Measurements from ENCODE around the gene ULK4.

The ULK4 gene

GRCh38 chr3:41318520-41318919 lies 643.4 kb downstream of the ULK4 start:
- no peak overlapping the region for H3K9ac ChIP-seq (ENCODE audit: low read depth, low read length)

GRCh38 chr3:41317718-41318117 lies 644.2 kb downstream of the ULK4 start:
- H3K9me3 ChIP-seq (ENCODE audit: control insufficient read depth, insufficient read depth, low read length) = no peaks in the 10 kb centered on the region
- no peaks in the 10 kb centered on the region; the same call in 1 of the 2 replicates for H3K36me3 ChIP-seq (ENCODE audit: insufficient read depth, low read length)
- H3K4me1 ChIP-seq (ENCODE audit: insufficient read depth, low read length) = peaks cover 16% of the 10 kb centered on the region
- H3K9ac ChIP-seq (ENCODE audit: low read depth, low read length) = no peak overlapping the region

More at GRCh38 chr3:41318520-41318919, 643.4 kb downstream of the ULK4 start:
- H3K4me1 ChIP-seq (ENCODE audit: insufficient read depth, low read length) = peaks cover 17% of the 10 kb centered on the region
- no peaks in the 10 kb centered on the region for H3K9me3 ChIP-seq (ENCODE audit: control insufficient read depth, insufficient read depth, low read length)
- H3K36me3 ChIP-seq (ENCODE audit: insufficient read depth, low read length) = no peaks in the 10 kb centered on the region; the same call in 1 of the 2 replicates

GRCh38 chr3:41317298-41317697 lies 644.6 kb downstream of the ULK4 start:
- H3K9ac ChIP-seq (ENCODE audit: low read depth, low read length) = no peak overlapping the region
- H3K36me3 ChIP-seq (ENCODE audit: insufficient read depth, low read length) = no peaks in the 10 kb centered on the region; the same call in 1 of the 2 replicates
- peaks cover 16% of the 10 kb centered on the region for H3K4me1 ChIP-seq (ENCODE audit: insufficient read depth, low read length)
- no peaks in the 10 kb centered on the region for H3K9me3 ChIP-seq (ENCODE audit: control insufficient read depth, insufficient read depth, low read length)

GRCh38 chr3:41315126-41315525 lies 646.8 kb downstream of the ULK4 start:
- H3K36me3 ChIP-seq (ENCODE audit: insufficient read depth, low read length) = no peaks in the 10 kb centered on the region
- H3K9ac ChIP-seq (ENCODE audit: low read depth, low read length) = no peak overlapping the region
- peaks cover 6% of the 10 kb centered on the region; the same call in 1 of the 2 replicates for H3K4me1 ChIP-seq (ENCODE audit: insufficient read depth, low read length)
- no peaks in the 10 kb centered on the region for H3K9me3 ChIP-seq (ENCODE audit: control insufficient read depth, insufficient read depth, low read length)

- no peaks in the 10 kb centered on the region for H3K4me1 ChIP-seq (ENCODE audit: insufficient read depth, low read length)
- H3K9me3 ChIP-seq (ENCODE audit: control insufficient read depth, insufficient read depth, low read length) = no peaks in the 10 kb centered on the region
- no peaks in the 10 kb centered on the region for H3K36me3 ChIP-seq (ENCODE audit: insufficient read depth, low read length)
- H3K9ac ChIP-seq (ENCODE audit: low read depth, low read length) = no peak overlapping the region
These were observed 653.8 kb downstream of the ULK4 start for GRCh38 chr3:41308119-41308518.

- Histone ChIP-seq H3K9ac (ENCODE audit: low read depth, low read length) (no peak overlapping the region), H3K36me3 (ENCODE audit: insufficient read depth, low read length) (no peaks in the 10 kb centered on the region), H3K4me1 (ENCODE audit: insufficient read depth, low read length) (no peaks in the 10 kb centered on the region), H3K9me3 (ENCODE audit: control insufficient read depth, insufficient read depth, low read length) (no peaks in the 10 kb centered on the region)
These were observed 654.8 kb downstream of the ULK4 start for GRCh38 chr3:41307065-41307464.

- Histone ChIP-seq H3K9me3 (ENCODE audit: control insufficient read depth, insufficient read depth, low read length) (no peaks in the 10 kb centered on the region), H3K36me3 (ENCODE audit: insufficient read depth, low read length) (no peaks in the 10 kb centered on the region), H3K4me1 (ENCODE audit: insufficient read depth, low read length) (no peaks in the 10 kb centered on the region), H3K9ac (ENCODE audit: low read depth, low read length) (no peak overlapping the region)
These were observed 657.3 kb downstream of the ULK4 start for GRCh38 chr3:41304593-41304992.

GRCh38 chr3:41302295-41302694 lies 659.6 kb downstream of the ULK4 start:
- Histone ChIP-seq H3K9ac (ENCODE audit: low read depth, low read length) (no peak overlapping the region), H3K4me1 (ENCODE audit: insufficient read depth, low read length) (no peaks in the 10 kb centered on the region), H3K36me3 (ENCODE audit: insufficient read depth, low read length) (no peaks in the 10 kb centered on the region), H3K9me3 (ENCODE audit: control insufficient read depth, insufficient read depth, low read length) (no peaks in the 10 kb centered on the region)

GRCh38 chr3:41301548-41301947 lies 660.4 kb downstream of the ULK4 start:
- Histone ChIP-seq H3K9me3 (ENCODE audit: control insufficient read depth, insufficient read depth, low read length) (no peaks in the 10 kb centered on the region), H3K9ac (ENCODE audit: low read depth, low read length) (no peak overlapping the region), H3K4me1 (ENCODE audit: insufficient read depth, low read length) (no peaks in the 10 kb centered on the region), H3K36me3 (ENCODE audit: insufficient read depth, low read length) (no peaks in the 10 kb centered on the region)

GRCh38 chr3:41299036-41299435 lies 662.9 kb downstream of the ULK4 start:
- H3K36me3 ChIP-seq (ENCODE audit: insufficient read depth, low read length) = no peaks in the 10 kb centered on the region
- H3K9me3 ChIP-seq (ENCODE audit: control insufficient read depth, insufficient read depth, low read length) = no peaks in the 10 kb centered on the region
- H3K4me1 ChIP-seq (ENCODE audit: insufficient read depth, low read length) = no peaks in the 10 kb centered on the region
- no peak overlapping the region for H3K9ac ChIP-seq (ENCODE audit: low read depth, low read length)

GRCh38 chr3:41297750-41298149 lies 664.2 kb downstream of the ULK4 start:
- Histone ChIP-seq H3K4me1 (ENCODE audit: insufficient read depth, low read length) (no peaks in the 10 kb centered on the region), H3K9me3 (ENCODE audit: control insufficient read depth, insufficient read depth, low read length) (no peaks in the 10 kb centered on the region), H3K9ac (ENCODE audit: low read depth, low read length) (no peak overlapping the region), H3K36me3 (ENCODE audit: insufficient read depth, low read length) (no peaks in the 10 kb centered on the region)

- Histone ChIP-seq H3K9ac (ENCODE audit: low read depth, low read length) (no peak overlapping the region), H3K4me1 (ENCODE audit: insufficient read depth, low read length) (no peaks in the 10 kb centered on the region), H3K9me3 (ENCODE audit: control insufficient read depth, insufficient read depth, low read length) (no peaks in the 10 kb centered on the region), H3K36me3 (ENCODE audit: insufficient read depth, low read length) (no peaks in the 10 kb centered on the region)
These were observed 665.3 kb downstream of the ULK4 start for GRCh38 chr3:41296556-41296955.

- no peak overlapping the region for H3K9ac ChIP-seq (ENCODE audit: low read depth, low read length)
- no peaks in the 10 kb centered on the region for H3K9me3 ChIP-seq (ENCODE audit: control insufficient read depth, insufficient read depth, low read length)
- H3K4me1 ChIP-seq (ENCODE audit: insufficient read depth, low read length) = no peaks in the 10 kb centered on the region
- H3K36me3 ChIP-seq (ENCODE audit: insufficient read depth, low read length) = no peaks in the 10 kb centered on the region
These were observed 666.2 kb downstream of the ULK4 start for GRCh38 chr3:41295740-41296139.

- Histone ChIP-seq H3K9ac (ENCODE audit: low read depth, low read length) (no peak overlapping the region), H3K4me1 (ENCODE audit: insufficient read depth, low read length) (no peaks in the 10 kb centered on the region), H3K36me3 (ENCODE audit: insufficient read depth, low read length) (no peaks in the 10 kb centered on the region), H3K9me3 (ENCODE audit: control insufficient read depth, insufficient read depth, low read length) (no peaks in the 10 kb centered on the region)
These were observed 668.7 kb downstream of the ULK4 start for GRCh38 chr3:41293169-41293681.

- H3K4me1 ChIP-seq (ENCODE audit: insufficient read depth, low read length) = no peaks in the 10 kb centered on the region
- H3K9ac ChIP-seq (ENCODE audit: low read depth, low read length) = no peak overlapping the region
- H3K36me3 ChIP-seq (ENCODE audit: insufficient read depth, low read length) = no peaks in the 10 kb centered on the region
- no peaks in the 10 kb centered on the region for H3K9me3 ChIP-seq (ENCODE audit: control insufficient read depth, insufficient read depth, low read length)
These were observed 671.2 kb downstream of the ULK4 start for GRCh38 chr3:41290736-41291135.

GRCh38 chr3:41290306-41290705 lies 671.6 kb downstream of the ULK4 start:
- H3K9ac ChIP-seq (ENCODE audit: low read depth, low read length) = no peak overlapping the region
- no peaks in the 10 kb centered on the region for H3K4me1 ChIP-seq (ENCODE audit: insufficient read depth, low read length)
- H3K36me3 ChIP-seq (ENCODE audit: insufficient read depth, low read length) = no peaks in the 10 kb centered on the region
- no peaks in the 10 kb centered on the region for H3K9me3 ChIP-seq (ENCODE audit: control insufficient read depth, insufficient read depth, low read length)
